ENCODE measurements around the gene TMEM95.

GRCh38 chr17:7370853-7371252, 15.9 kb downstream of the TMEM95 start:
- no peak for TF ChIP-seq CTCF (optimal IDR thresholded peaks at IDR 0.05 in 1 of 3, IDR thresholded peaks at IDR 0.05 in 1 of 3, conservative IDR thresholded peaks at IDR 0.05 in 1 of 3; ENCODE audit: extremely low read depth in 1 of 3, insufficient read depth in 2 of 3, low read length in 3 of 3)
- TF ChIP-seq EZH2 (IDR thresholded peaks at IDR 0.05; ENCODE audit: low read length), result no peak

Measured in keratinocyte (primary cell).